WTC11 (cell line): ENCODE results near the gene RABGAP1.

ENCODE experiments used
- CTCF ChIP-seq: fragments of 200-600 bp; IDR thresholded peaks from 2 replicates; pipeline ENCODE4 v1.8.0; 2022; ENCODE audit warnings: antibody characterized with exemption
- JUN ChIP-seq: sonication (generic); formaldehyde crosslinking; IDR thresholded peaks from 2 replicates; pipeline ENCODE4 v1.8.0; 2023; ENCODE audit warnings: mild to moderate bottlenecking, missing genetic modification reagents
- PRDM15 ChIP-seq: sonication (generic); formaldehyde crosslinking; IDR thresholded peaks from 2 replicates; pipeline ENCODE4 v1.8.0; 2022; ENCODE audit warnings: missing genetic modification reagents
- SOX15 ChIP-seq: fragments of 250-450 bp; sonication (Bioruptor Pico); IDR thresholded peaks from 2 replicates; pipeline ENCODE4 v1.9.0; 2021; ENCODE audit warnings: mild to moderate bottlenecking
- SP1 ChIP-seq: sonication (generic); formaldehyde crosslinking; conservative IDR thresholded peaks from 2 replicates; pipeline ENCODE4 v1.8.1; 2022; ENCODE audit warnings: missing genetic modification reagents
- ZNF219 ChIP-seq: sonication (generic); formaldehyde crosslinking; IDR thresholded peaks from 2 replicates; pipeline ENCODE4 v1.8.0; 2023; ENCODE audit warnings: missing genetic modification reagents, mild to moderate bottlenecking, borderline replicate concordance
- ZNF232 ChIP-seq: sonication (generic); formaldehyde crosslinking; IDR thresholded peaks from 2 replicates; pipeline ENCODE4 v1.8.0; 2022; ENCODE audit warnings: mild to moderate bottlenecking, missing genetic modification reagents

GRCh38 chr9:123104807-123105206, 164.0 kb downstream of the RABGAP1 start:
- TF ChIP-seq SOX15 (CRISPR knock-in tag) (no peak), ZNF232 (CRISPR knock-in tag) (no peak), CTCF (no peak), ZNF219 (CRISPR knock-in tag) (no peak), PRDM15 (CRISPR knock-in tag) (no peak), JUN (no peak), SP1 (CRISPR knock-in tag) (no peak)
